Activated CD4-positive, alpha-beta T cell treated with anti-CD3 and anti-CD28 coated beads, Interleukin-2, amount 50 U/mL, for 24 hours (primary cell): ENCODE results near the gene CNTROB.

Source experiments
- DNase-seq, 2 donors: peaks; one replicate each; pipeline ENCODE4 v3.0.0-alpha.2; 2020; ENCODE audit warnings: low read depth in 1 of 2, low spot score in 1 of 2

Gene CNTROB

GRCh38 chr17:7982666-7983065, 50.7 kb downstream of the CNTROB start:
- no peak for DNase-seq

GRCh38 chr17:7984904-7985303, 52.9 kb downstream of the CNTROB start:
- DNase-seq, result no peak

DNA sequence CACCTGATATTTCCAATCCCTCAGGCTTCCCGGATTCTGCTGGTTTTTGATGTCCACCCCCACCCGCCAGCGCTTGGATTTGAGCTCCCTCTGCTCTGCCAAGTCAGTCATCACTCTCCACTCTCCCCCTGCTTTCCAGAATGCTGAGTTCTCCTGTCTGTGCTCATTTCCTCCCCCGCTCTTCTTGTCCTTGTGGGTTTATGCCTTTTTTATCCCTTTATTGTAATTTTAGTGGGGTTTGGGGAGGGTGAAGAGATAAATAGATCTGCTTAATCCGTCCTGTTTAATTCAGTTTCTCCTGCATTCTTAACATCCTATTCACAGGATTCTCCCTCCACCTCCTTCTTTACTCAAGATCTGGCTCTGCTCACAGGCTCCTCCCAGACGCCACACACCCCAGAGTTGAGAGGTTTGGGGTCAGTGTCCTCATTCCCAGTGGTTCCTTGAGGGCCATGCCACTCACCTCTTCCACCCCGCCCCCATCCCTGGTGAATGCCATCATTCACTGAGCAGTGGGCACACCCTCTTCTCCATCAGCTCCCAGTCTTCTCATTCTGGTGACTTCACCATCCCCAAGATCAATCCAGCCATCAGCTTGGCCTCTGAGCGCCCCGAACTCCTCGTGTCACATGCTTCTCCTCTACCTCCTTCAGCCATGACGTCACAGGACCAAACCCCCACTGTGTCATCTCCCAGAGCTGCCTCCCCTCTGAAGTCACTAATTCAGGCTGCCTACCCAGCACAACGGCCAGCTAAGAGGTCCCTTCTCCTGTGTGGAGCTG, 55.3 kb downstream of the CNTROB start:
- no peak for DNase-seq

- DNase-seq, result peak in 1 of 2 donors; percentile 79
Observed at GRCh38 chr17:7988750-7989178, 56.8 kb downstream of the CNTROB start.

- DNase-seq, result peak; percentile 91 to 99
Observed at GRCh38 chr17:7989781-7990655, 58.0 kb downstream of the CNTROB start.

DNA sequence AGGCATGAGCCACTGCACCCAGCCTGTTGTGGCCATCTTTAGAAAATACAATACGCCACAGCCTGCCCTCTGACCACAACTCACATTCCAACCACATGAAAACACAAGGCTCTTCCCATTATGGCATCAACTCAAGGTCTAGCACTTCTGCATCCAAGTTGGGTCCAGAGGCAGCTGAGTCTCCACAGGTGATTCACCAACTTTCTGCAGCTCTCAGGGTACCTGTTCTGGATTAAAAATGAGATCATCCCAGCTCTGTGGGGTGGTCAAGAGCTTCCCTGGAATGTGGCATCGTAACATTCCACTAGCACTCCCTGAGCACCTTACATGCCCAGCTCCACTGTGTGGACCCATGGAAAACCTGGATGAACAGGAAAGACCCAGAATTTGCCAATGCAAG, 60.5 kb downstream of the CNTROB start:
- no peak for DNase-seq

GRCh38 chr17:7992924-7993323, 60.9 kb downstream of the CNTROB start:
- no peak for DNase-seq

- no peak for DNase-seq
Observed at GRCh38 chr17:7993972-7994589, 62.1 kb downstream of the CNTROB start.

DNA sequence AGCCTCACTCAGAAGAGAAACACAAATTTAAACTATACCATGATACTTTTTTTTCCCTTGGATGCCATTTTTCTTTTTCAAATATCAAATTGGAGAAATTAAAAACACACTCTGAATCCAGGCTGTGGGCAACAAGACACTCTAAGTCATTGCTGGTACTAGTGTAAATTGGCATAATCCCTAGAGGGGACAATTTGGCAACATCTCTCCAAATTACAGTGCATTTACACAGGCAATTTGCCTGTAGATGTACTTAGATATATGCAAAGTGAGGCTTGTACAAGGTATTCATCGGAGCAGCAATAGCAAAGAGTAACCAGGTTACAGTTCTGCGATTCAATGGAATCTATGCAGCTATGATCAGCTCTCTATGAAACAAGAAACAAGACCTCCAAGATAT, 63.7 kb downstream of the CNTROB start:
- DNase-seq, result no peak

- no peak for DNase-seq
Observed at GRCh38 chr17:7997186-7997585, 65.2 kb downstream of the CNTROB start.
